Left colon (tissue), 2 donors: ENCODE results near the gene DLGAP4. TPM values are rescaled to one million over a fixed set of nuclear protein-coding genes. Genes with fewer than 3 reads are reported as not detected.
"Not testable (repeated sequence)": the region's sequence is repeated elsewhere in the genome, so short reads cannot be mapped to it uniquely, and the experiment has no call there.

Experiments used
- ATAC-seq: fragments of 200-7000 bp; cut with Tn5 transposase; one replicate; pipeline ENCODE4 v1.9.1; 2020; ENCODE audit warnings: mild to moderate bottlenecking, moderate library complexity
- DNase-seq, 2 donors: peaks; one replicate each; pipeline ENCODE4 v3.0.0-alpha.2; 2020
- intact Hi-C, 2 donors: fragments of 100-400 bp; cut with DNase I in 1 of 2; cut with micrococcal nuclease in 1 of 2; formaldehyde crosslinking; loops; one replicate each; pipeline versions ENCODE4 v1.11.2 to v1.14.0; 2022; cut with DNase I, micrococcal nuclease
- total RNA-seq, 2 donors: library from RNA; stranded (reverse); fragmentation: NEBNext Ultra II Directional; extraction: Animal tissue kit (Norgen Biotek cat#: 25700); gene quantifications; one replicate each; pipeline ENCODE4 v1.2.1, GENCODE V29; 2021
- donor health status: DM: no; HTN: no; CAD: no.
- donor health status: DM: yes; HTN: yes; CAD: no.

The DLGAP4 gene
- total RNA-seq, 2 donors from 2014 or later: 39.2 to 47.4 TPM

DNA sequence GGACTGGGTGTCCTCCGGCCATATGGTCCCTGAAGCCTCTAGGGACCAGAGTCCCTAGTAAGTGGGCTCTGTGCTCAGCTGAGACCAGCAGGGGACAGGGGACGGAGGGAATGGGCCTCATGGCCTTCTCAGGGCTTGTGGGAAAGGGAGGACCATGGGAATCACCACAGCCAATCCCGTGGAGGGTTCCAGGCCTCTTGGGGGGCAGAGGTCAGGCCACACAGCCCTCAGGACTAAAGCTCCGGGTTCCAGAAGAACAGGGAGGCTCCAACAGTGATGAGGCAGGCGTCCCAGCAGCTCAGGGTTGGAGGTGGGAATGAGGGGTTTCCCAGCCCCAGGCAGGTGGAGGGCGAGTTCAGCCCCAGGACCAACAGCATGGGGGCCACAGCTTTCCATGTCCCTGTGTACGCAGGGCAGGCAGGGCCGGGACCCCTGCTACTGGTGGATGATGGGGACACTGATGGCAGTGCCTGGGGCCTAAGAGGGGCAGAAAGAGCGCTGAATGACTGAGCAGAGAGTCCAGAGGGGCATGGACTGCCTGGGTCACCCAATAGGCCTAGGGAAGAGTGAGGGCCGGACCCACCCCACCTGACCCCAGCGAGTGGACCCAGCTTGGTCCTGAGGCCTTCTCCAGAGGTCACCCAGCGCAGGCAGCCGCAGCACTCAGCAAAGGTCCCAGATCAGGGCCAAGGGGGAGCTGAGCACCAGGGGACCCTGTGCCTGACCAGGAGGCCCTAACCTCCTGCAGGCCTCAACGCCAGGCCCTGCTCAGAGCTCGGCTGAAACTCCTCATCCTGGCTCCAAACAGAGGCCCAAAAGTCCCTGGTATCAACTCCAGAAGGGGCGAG lies 244.0 kb downstream of the DLGAP4 start:
- DNase-seq (no peak), ATAC-seq (peak; percentile 28)
- intact Hi-C loops: no loop called here

DNA sequence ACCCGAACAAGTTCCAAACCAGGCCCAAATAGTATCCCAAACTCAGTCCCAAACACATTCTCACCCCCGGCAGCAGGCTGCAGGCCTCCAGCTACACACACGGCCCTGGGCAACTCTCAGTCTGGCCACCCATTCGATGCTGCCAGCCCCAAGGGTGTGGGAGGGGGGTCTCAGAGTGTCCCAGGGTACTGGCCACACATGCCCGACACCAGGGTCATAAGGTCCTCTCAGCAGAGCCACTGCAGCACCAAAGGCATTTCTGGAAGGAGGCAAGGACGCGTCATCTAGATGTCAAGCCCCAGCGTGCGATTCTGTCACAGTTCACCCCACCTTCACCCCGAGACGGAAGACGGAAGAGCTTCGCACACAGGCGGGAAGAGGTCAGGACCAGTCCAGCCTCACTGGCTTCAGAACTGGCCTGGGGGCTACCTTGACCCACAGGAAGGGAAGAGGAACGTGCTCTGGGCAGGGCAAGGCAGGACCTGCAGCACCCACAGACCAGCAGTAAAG lies 244.7 kb downstream of the DLGAP4 start:
- peak; percentile 22 for ATAC-seq

GRCh38 chr20:36555248-36555647 lies 249.1 kb downstream of the DLGAP4 start:
- ATAC-seq (no peak), DNase-seq (no peak)
- intact Hi-C loops: loop anchor here in 1 of 2 donors (5.0 kb wide), 1 partner anchor 47 kb away; no protein-coding TSS in a partner anchor

More for the DNA sequence above, 244.7 kb downstream of the DLGAP4 start:
- intact Hi-C loops: no loop called here
- no peak for DNase-seq

DNA sequence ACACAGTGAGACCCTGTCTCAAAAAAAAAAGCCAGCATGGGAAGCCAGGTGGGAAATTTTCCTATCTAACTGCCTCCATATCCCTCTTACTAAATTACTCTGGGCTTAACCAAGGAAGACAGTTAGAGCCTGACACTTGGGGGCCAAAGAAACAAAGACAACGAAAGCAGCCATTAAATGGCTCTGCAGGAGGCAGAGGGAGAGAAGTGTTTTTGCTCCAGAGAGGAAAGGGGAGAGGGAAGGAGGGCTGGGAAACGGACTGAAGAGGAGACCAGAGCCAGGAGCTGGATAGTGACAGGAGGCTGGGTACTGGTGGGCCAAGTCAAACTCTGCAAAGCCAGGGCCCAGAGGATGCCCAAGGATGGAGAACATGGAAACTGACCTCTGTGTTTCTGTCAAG lies 256.6 kb downstream of the DLGAP4 start:
- DNase-seq (no peak), ATAC-seq (no peak)
- intact Hi-C loops: no loop called here

DNA sequence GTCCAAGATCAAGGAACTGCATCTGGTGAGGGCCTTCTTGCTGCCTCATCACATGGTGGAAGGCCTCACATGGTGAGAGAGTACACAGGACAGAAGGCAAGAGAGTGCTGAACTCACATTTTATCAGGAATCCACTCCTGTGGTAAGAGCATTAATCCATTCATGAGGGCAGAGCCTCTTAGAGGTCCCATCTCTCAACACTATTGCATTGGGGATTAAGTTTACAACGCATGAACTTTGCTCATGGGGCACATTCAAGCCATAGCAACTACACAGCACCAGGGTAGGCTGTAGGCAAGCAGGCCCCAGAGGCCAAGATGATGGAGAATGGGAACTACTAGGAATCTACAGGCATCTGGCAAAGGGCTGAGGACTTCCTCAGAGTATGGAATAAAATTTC lies 257.2 kb downstream of the DLGAP4 start:
- no peak for DNase-seq
- no peak for ATAC-seq
- intact Hi-C loops: no loop called here

DNA sequence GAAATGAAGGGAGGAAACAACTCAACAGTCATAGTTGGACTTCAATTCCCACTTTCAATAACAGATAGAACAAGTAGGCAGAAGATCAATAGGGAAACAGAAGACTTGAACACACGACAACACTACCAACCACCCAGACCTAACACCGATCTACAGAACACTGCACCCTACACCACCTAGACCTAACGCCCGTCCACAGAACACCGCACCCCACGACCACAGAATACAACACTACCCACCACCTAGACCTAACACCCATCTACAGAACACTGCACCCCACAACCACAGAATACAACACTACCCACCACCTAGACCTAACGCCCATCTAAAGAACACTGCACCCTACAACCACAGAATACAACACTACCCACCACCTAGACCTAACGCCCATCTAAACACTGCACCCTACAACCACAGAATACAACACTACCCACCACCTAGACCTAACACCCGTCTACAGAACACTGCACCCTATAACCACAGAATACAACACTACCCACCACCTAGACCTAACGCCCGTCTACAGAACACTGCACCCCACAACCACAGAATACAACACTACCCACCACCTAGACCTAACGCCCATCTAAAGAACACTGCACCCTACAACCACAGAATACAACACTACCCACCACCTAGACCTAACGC lies 258.1 kb downstream of the DLGAP4 start:
- intact Hi-C loops, ATAC-seq, DNase-seq: not testable (repeated sequence)

DNA sequence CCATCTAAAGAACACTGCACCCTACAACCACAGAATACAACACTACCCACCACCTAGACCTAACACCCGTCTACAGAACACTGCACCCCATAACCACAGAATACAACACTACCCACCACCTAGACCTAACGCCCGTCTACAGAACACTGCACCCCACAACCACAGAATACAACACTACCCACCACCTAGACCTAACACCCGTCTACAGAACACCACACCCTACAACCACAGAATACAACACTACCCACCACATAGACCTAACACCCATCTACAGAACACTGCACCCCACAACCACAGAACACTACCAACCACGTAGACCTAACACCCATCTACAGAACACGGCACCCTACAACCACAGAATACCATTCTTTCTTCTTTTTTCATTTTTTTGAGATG lies 258.6 kb downstream of the DLGAP4 start:
- ATAC-seq, DNase-seq, intact Hi-C loops: not testable (repeated sequence)

DNA sequence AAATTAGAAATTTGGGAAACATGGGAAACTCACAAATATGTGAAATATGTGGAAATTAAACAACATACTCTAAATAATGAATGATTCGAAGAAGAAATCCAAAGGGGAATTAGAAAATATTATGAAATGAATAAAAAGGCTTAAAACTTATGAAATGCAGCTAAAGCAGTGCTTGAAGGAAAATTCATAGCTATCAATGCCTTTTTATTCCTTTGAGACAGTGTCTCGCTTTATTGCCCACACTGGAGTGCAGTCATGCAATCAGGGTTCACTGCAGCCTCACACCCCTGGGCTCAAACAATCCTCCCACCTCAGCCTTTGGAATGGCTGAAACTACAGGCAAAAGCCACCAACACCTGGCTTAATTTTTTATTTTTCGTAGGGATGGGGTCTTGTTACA lies 259.4 kb downstream of the DLGAP4 start:
- intact Hi-C loops: no loop called here
- no peak for ATAC-seq
- no peak for DNase-seq

DNA sequence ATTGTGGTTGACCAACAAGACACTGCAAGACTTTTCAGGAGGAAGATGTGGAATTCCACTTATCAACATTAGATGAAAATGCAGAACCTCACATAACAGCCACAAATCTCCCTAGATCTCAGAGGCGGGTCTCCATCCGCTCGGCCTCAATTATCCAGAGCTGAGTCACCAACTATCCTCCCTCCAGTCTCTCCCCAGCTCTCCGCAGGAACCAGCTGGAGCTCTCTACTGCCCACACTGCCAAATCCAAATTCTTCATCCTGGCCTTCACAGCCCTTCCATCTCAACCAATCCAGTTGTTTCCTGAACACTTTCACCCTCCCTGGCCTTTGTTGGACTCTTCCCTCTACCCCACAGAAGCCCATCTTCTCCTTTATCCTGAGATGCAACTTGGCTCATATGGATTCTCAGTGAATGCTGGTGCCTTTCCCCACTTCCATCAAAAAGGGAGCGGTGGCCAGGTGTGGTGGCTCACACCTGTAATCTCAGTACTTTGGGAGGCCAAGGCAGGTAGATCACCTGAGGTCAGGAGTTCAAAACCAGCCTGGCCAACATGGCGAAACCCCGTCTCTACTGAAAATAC lies 263.8 kb downstream of the DLGAP4 start:
- DNase-seq: no peak
- no peak for ATAC-seq
- intact Hi-C loops: no loop called here

DNA sequence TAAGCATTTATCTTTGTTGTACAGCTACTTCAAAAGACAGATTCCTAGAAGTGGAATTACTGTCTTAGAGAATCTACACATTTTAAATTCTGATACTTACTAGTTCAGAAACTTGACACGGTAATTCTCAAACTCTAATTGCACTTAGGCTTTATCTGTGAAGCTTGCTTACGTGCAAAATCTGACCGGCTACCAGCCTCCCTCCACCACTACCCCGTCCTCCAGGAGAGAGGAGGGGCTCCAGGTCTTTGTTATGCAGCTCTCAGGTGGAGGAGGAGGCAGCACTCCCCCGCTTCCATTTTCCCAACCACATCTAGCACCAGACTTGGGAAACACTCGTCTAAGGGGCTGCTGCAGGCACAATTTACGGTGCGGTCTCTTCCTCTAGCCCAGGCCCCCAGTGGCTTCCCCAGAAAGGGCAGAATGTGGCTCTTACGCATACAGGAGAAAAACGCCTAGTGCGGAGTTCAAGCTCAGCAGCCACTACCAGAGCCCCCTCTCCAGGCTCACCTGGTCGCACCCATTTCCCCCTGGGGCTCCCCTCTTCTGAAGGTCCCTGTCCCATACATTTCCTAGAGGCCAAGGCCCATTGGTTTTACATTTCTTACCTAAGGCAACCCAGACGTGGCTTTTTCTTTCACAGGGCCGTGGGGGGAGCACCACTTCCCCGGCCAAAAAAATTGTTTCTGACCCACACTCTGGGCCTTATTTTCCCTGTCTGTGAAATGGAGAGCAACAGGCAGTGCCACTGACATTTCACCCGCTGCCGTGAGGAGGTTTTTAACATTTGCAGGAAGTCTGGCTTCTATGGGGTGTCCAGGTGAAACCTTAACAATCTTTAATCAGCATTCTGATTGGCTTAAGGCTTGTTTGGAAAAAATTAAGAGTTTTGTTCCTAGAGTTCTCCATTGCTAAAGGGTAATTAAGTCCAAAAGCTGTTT lies 265.7 kb downstream of the DLGAP4 start:
- ATAC-seq (no peak), DNase-seq (no peak)
- intact Hi-C loops: no loop called here

DNA sequence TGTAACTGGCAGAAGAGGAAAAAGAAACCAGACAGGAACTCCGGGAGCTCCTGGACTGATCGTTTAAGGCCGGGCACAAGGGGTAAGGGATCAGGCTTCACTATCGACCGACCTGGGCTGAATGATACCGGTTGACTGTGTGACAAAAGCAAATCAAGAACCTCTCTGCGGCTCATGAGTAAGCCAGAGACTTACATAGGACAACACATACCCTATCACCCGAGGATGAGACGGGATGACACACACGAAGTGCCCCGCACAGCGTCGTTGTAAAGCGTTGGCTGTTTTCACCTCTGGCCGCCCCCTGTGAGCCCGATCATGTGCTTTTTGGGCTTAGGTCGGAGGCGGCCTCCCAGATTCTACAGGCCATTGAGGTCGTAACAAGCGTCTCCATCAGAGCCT lies 266.6 kb downstream of the DLGAP4 start:
- intact Hi-C loops: no loop called here
- DNase-seq (peak in 1 of 2 donors; percentile 30), ATAC-seq (peak; percentile 15)

DNA sequence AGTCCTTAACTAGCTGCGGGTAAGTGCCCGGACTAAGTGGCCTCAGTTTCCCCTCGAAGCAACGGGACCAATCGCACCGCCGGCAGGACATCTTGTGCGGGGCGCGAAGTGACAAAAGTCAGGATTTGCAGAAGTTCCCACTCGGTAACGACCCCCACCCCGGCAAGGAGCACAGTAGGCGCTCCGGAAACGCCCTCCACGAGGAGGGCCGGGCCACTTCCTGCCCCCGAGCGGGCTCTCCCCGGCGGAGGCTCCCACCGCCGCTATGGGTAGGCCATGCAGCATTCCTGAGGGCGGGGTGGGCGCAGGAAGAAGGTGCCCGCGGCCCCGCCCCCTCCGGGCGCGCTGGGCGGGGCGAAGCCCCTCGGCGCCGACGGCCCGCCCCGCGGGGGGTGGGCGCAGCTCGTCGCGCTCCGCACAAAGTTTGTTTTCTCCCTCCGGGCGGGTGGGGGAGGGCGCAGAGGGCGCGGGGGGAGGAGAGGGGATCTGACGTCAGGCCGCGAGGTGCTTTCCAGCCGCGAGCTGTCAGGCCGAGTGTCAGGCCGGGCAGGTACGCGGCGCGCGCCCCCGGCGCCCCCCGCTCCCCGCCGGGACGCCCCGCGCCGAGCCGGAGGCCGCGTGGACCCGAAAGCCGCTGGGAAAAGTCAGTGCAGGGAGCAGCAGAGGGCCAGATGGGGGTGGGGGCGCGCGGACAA lies 267.1 kb downstream of the DLGAP4 start, which contains the start of gene TGIF2:
TGIF2 (plus strand) TSS at position 495 of the 695 bp plus-strand sequence. CDS start 5,178 bp downstream, outside the sequence.
- DNase-seq: peak; percentile 83
- ATAC-seq: peak; percentile 71
- intact Hi-C loops: no loop called here

GRCh38 chr20:36573798-36574365 lies 267.7 kb downstream of the DLGAP4 start:
- intact Hi-C loops: no loop called here
- peak; percentile 42 for ATAC-seq
- DNase-seq: peak; percentile 31 to 63

DNA sequence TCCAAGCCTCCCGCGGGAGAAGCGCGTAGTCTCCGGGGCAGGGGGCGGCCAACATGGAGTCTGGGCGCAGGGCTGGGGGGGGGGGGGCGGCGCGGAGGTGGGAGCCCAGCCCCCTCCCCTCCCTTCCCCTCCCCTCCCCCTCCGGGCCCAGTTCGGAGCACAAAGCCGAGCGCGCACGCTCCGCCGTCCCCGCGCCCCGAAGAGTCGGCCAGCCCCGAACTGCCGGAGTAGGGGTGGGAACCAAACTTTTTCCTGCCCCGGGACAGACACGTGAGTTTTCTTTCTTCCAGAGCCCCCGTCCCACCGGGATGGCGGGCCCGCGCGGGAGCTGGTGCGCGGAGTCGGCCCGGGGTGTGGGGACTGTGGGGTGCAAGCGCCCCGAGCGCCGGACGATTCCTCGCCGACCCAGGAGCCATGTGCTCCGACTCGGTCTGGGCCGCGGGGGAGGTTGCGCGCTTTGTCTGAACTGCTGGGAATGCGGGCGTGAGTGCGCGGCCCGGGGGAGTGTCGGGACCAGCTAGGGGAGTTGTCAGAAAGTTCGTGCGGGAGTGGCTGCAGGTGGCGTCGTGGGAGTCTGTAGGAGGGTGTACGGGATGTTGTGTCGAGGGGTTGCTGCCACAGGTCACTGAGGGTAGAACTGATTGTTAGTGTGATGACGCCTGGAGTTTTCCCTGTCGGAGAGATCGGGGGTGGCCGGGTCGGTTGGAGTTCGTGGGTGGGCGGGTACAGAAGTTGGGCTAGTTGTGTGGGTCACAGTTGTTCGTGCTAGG lies 268.4 kb downstream of the DLGAP4 start:
- ATAC-seq (peak; percentile 60), DNase-seq (peak; percentile 53 to 61)
- intact Hi-C loops: no loop called here

- no peak for ATAC-seq
- DNase-seq: no peak
- intact Hi-C loops: no loop called here
These were observed 269.9 kb downstream of the DLGAP4 start for GRCh38 chr20:36576081-36576445.
